CD14-positive monocyte (primary cell): ENCODE data around the gene KIAA1328. TPM values are rescaled to one million over a fixed set of nuclear protein-coding genes. Genes with fewer than 3 reads are reported as not detected.

Source experiments
- DNase-seq, 3 donors: peaks; one replicate each; pipeline ENCODE4 v3.0.0-alpha.2; 2011 to 2022
- H2AFZ ChIP-seq: 2 replicates; pipeline ENCODE4 v1.6.0; 2012; ENCODE audit warnings: mild to moderate bottlenecking, low read depth, low read length, inconsistent platforms; ENCODE audit not compliant: insufficient read depth, poor library complexity, severe bottlenecking
- H3K27ac ChIP-seq, 2 donors: 1 replicate in 1 of 2; 2 replicates in 1 of 2; pipeline ENCODE4 v1.5.1; 2012 to 2013; ENCODE audit warnings: low read length in 2 of 2, control low read depth in 1 of 2, inconsistent platforms in 1 of 2, low read depth in 1 of 2, mild to moderate bottlenecking in 1 of 2
- H3K27me3 ChIP-seq, 2 donors: one replicate each; pipeline versions ENCODE4 v1.6.0 to v1.6.1; 2011 to 2013; ENCODE audit warnings: low read length in 2 of 2; ENCODE audit not compliant: control insufficient read depth in 2 of 2, insufficient read depth in 2 of 2
- H3K36me3 ChIP-seq, 2 donors: replicated peaks in 1 of 2; 1 replicate in 1 of 2; 2 replicates in 1 of 2; pipeline versions ENCODE4 v1.5.1 to v1.6.1; 2012 to 2013; ENCODE audit warnings: low read length in 2 of 2, control low read depth in 1 of 2, inconsistent platforms in 1 of 2, mild to moderate bottlenecking in 1 of 2; ENCODE audit not compliant: insufficient read depth in 2 of 2, control insufficient read depth in 1 of 2
- H3K4me1 ChIP-seq, 2 donors: 1 replicate in 1 of 2; 2 replicates in 1 of 2; pipeline versions ENCODE4 v1.5.1 to v1.6.1; 2012 to 2013; ENCODE audit warnings: low read length in 2 of 2, control low read depth in 1 of 2, inconsistent platforms in 1 of 2, mild to moderate bottlenecking in 1 of 2, moderate library complexity in 1 of 2; ENCODE audit not compliant: insufficient read depth in 2 of 2, control insufficient read depth in 1 of 2
- H3K4me2 ChIP-seq: replicated peaks from 2 replicates; pipeline ENCODE3; 2012; ENCODE audit warnings: low read length, moderate library complexity, mild to moderate bottlenecking; ENCODE audit not compliant: poor library complexity, severe bottlenecking; ENCODE audit errors: extremely low read depth
- H3K4me3 ChIP-seq, 3 experiments: fragments of 200-600 bp in 1 of 3; sonication (generic) in 1 of 3; replicated peaks in 1 of 3; 1 replicate in 2 of 3; 2 replicates in 1 of 3; pipeline ENCODE4 v1.5.1; 2011 to 2013; ENCODE audit warnings: low read length in 3 of 3, mild to moderate bottlenecking in 3 of 3, control low read depth in 2 of 3, low read depth in 2 of 3, inconsistent platforms in 1 of 3, moderate library complexity in 1 of 3
- H3K79me2 ChIP-seq: 2 replicates; pipeline ENCODE4 v1.6.0; 2012; ENCODE audit warnings: mild to moderate bottlenecking, control low read depth, inconsistent platforms, low read length, moderate library complexity; ENCODE audit not compliant: insufficient read depth
- H3K9ac ChIP-seq: 2 replicates; pipeline ENCODE4 v1.6.0; 2017; ENCODE audit warnings: low read length, mild to moderate bottlenecking; ENCODE audit not compliant: insufficient read depth, poor library complexity, severe bottlenecking
- H3K9me3 ChIP-seq, 2 donors: replicated peaks in 1 of 2; 1 replicate in 1 of 2; 2 replicates in 1 of 2; pipeline versions ENCODE4 v1.5.1 to v1.6.1; 2012 to 2013; ENCODE audit warnings: low read length in 2 of 2, control low read depth in 1 of 2; ENCODE audit not compliant: control insufficient read depth in 1 of 2, insufficient read depth in 1 of 2
- H4K20me1 ChIP-seq: 2 replicates; pipeline ENCODE4 v1.6.0; 2012; ENCODE audit warnings: mild to moderate bottlenecking, low read length, control low read depth, moderate library complexity; ENCODE audit not compliant: insufficient read depth
- H3K27ac Mint-ChIP-seq, 7 donors: one replicate each; pipeline ENCODE4 v1.8.0; 2020; ENCODE audit warnings: mild to moderate bottlenecking in 7 of 7, mixed read lengths in 7 of 7, moderate library complexity in 6 of 7, inconsistent platforms in 2 of 7
- H3K27me3 Mint-ChIP-seq, 3 donors: one replicate each; pipeline ENCODE4 v1.8.0; 2021 to 2022; ENCODE audit warnings: low read depth in 3 of 3, mild to moderate bottlenecking in 3 of 3, mixed read lengths in 3 of 3, moderate library complexity in 3 of 3, inconsistent platforms in 1 of 3
- H3K36me3 Mint-ChIP-seq, 2 donors: one replicate each; pipeline ENCODE4 v1.8.0; 2020; ENCODE audit warnings: mixed read lengths in 2 of 2, inconsistent platforms in 1 of 2, mild to moderate bottlenecking in 1 of 2
- H3K4me1 Mint-ChIP-seq: one replicate; pipeline ENCODE4 v1.8.0; 2020; ENCODE audit warnings: mild to moderate bottlenecking, mixed read lengths
- H3K4me3 Mint-ChIP-seq, 2 donors: one replicate each; pipeline ENCODE4 v1.8.0; 2020; ENCODE audit warnings: mild to moderate bottlenecking in 2 of 2, mixed read lengths in 2 of 2, moderate library complexity in 1 of 2
- H3K9me3 Mint-ChIP-seq, 7 donors: one replicate each; pipeline ENCODE4 v1.8.0; 2020 to 2022; ENCODE audit warnings: mixed read lengths in 7 of 7, mild to moderate bottlenecking in 6 of 7, moderate library complexity in 6 of 7, inconsistent platforms in 2 of 7
- WGBS: methylation state at CpG from one replicate; pipeline ENCODE4 v1.1.5; 2013; ENCODE audit warnings: missing lambda C conversion rate; ENCODE audit not compliant: insufficient coverage; 5-methylcytosine and 5-hydroxymethylcytosine counted together
- intact Hi-C, 2 donors: fragments of 100-400 bp; cut with micrococcal nuclease; formaldehyde crosslinking; loops; one replicate each; pipeline versions ENCODE4 v1.15.0 to v1.15.1; 2023
- polyA plus RNA-seq, 3 donors: library from polyadenylated mRNA; depleted of rRNA in 1 of 3; unstranded in 2 of 3; stranded (reverse) in 1 of 3; fragments of 300-500 nt in 2 of 3; fragments of >200 nt in 1 of 3; fragmentation: Illumina TruSeq in 2 of 3; gene quantifications; 1 replicate in 2 of 3; 2 replicates in 1 of 3; pipeline ENCODE4 v1.2.3, GENCODE V29; 2012 to 2021
- TF ChIP-seq, protein P1 (sequence below): fragments of 200-600 bp; IDR thresholded peaks from one replicate; pipeline ENCODE4 v1.8.0; 2022; ENCODE audit warnings: antibody characterized with exemption, mild to moderate bottlenecking

The KIAA1328 gene
- polyA plus RNA-seq, 3 donors, result 3.7 to 3.9 (median 3.8) TPM

DNA sequence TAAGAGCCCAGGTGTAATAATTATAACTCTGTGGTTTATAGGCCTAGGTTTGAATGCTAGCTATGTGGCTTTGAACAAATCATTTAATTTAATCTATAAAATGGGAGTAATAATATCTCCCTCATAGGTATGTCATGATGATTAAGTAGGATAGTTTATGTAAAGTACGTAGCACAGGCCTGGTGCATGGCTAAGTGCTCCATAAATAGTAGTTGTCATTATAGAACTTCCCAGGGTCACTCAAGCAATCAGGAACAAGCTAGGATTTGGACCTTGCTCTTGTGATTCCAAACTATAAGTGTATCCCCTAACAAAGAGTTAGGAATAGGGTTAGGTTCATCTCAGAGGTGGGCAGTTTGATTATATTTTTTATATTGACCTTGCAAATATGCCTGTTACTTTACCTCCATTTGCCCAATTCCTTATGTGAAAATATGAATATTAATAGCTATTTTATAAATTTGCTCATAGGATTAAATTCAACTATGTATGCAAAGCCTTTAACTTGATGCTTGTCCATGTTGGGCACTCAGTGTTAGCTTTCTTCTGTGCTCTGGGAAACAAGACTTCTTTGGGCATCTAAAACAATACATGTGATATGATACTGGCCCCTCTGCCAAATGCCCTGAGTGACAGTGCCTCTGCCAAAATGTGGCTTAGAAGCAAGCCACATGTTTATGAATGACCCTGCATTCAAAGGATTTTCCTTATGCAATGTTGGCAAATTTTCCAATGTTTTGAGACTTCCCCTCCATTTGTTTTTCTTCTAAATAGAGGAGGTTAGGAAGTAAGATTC, 353.6 kb downstream of the KIAA1328 start:
- H3K36me3 Mint-ChIP-seq, result no peaks in the 10 kb centered on the region
- no peak overlapping the region for H3K4me2 ChIP-seq
- H3K4me3 ChIP-seq, result no peak overlapping the region
- H3K4me1 ChIP-seq, result no peaks in the 10 kb centered on the region
- no peaks in the 10 kb centered on the region for H3K9me3 ChIP-seq
- no peak overlapping the region for H3K4me3 Mint-ChIP-seq
- H3K4me1 Mint-ChIP-seq, result no peaks in the 10 kb centered on the region
- no peaks in the 10 kb centered on the region for H4K20me1 ChIP-seq
- no peak overlapping the region for H3K9ac ChIP-seq
- TF ChIP-seq, protein P1, sequence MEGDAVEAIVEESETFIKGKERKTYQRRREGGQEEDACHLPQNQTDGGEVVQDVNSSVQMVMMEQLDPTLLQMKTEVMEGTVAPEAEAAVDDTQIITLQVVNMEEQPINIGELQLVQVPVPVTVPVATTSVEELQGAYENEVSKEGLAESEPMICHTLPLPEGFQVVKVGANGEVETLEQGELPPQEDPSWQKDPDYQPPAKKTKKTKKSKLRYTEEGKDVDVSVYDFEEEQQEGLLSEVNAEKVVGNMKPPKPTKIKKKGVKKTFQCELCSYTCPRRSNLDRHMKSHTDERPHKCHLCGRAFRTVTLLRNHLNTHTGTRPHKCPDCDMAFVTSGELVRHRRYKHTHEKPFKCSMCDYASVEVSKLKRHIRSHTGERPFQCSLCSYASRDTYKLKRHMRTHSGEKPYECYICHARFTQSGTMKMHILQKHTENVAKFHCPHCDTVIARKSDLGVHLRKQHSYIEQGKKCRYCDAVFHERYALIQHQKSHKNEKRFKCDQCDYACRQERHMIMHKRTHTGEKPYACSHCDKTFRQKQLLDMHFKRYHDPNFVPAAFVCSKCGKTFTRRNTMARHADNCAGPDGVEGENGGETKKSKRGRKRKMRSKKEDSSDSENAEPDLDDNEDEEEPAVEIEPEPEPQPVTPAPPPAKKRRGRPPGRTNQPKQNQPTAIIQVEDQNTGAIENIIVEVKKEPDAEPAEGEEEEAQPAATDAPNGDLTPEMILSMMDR, result no peak
- intact Hi-C loops, result no loop called here
- no peak overlapping the region for H3K27ac Mint-ChIP-seq
- H3K36me3 ChIP-seq, result no peaks in the 10 kb centered on the region
- no peaks in the 10 kb centered on the region for H3K27me3 ChIP-seq
- H3K9me3 Mint-ChIP-seq, result peaks cover 2 to 10% (median 6%) of the 10 kb centered on the region in 7 donors
- peaks cover 0 to 2% (median 1%) of the 10 kb centered on the region in 3 donors for H3K27me3 Mint-ChIP-seq
- no peak for DNase-seq
- WGBS, result no CpG with 5 or more reads among the region's 1 CpG
- H3K27ac ChIP-seq, result no peak overlapping the region
- H2AFZ ChIP-seq, result no peak overlapping the region
- no peaks in the 10 kb centered on the region for H3K79me2 ChIP-seq

DNA sequence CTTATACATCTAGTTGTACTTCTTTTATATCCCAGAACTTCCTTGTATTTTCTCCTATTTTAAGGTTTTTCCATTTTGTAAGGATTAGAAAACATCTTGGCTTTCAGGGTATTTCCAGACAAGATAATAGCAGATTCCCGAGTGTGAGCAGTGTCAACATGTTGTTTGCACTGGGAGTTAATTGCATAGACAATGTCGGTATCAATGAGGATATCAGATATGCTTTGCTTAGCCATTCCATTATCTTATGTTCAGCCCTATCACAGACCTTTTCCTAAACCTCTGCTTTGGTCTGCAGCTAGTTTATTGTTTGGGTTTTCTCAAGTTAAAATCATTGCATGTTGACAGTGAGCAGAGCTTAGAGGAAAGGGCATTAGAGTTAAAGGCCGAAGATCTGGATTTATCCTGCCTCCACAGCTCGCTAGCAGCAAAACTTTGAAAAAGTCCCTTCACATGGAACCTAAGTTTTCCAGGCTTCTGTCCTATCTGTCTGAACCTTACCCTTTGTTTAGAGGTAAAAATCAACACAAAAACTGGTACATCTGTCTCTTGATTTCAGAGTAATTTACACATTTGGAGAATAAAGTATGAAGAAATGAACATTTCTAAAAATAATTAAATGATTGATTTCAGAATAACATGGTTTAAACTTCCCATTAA, 355.4 kb downstream of the KIAA1328 start:
- peaks cover 0 to 2% (median 1%) of the 10 kb centered on the region in 3 donors for H3K27me3 Mint-ChIP-seq
- no peak overlapping the region for H3K9ac ChIP-seq
- no peaks in the 10 kb centered on the region for H3K79me2 ChIP-seq
- no peak overlapping the region for H2AFZ ChIP-seq
- H3K27ac Mint-ChIP-seq, result no peak overlapping the region
- H3K27ac ChIP-seq, result no peak overlapping the region
- no peaks in the 10 kb centered on the region for H3K36me3 Mint-ChIP-seq
- H3K9me3 ChIP-seq, result no peaks in the 10 kb centered on the region
- intact Hi-C loops, result no loop called here
- no peaks in the 10 kb centered on the region for H3K4me1 ChIP-seq
- H3K4me3 ChIP-seq, result no peak overlapping the region
- H3K4me1 Mint-ChIP-seq, result no peaks in the 10 kb centered on the region
- H3K4me3 Mint-ChIP-seq, result no peak overlapping the region
- H3K9me3 Mint-ChIP-seq, result peaks cover 2 to 10% (median 6%) of the 10 kb centered on the region in 7 donors
- no peak for DNase-seq
- WGBS, result 80% methylated on average over 1 of the region's 4 CpGs
- TF ChIP-seq, protein P1, result no peak
- H3K4me2 ChIP-seq, result no peak overlapping the region
- no peaks in the 10 kb centered on the region for H4K20me1 ChIP-seq
- H3K27me3 ChIP-seq, result no peaks in the 10 kb centered on the region
- H3K36me3 ChIP-seq, result no peaks in the 10 kb centered on the region
